ENCODE measurements around the gene TRAPPC2.

The TRAPPC2 gene

GRCh38 chrX:13666836-13667235, 67.6 kb downstream of the TRAPPC2 start:
- DNase-seq (ENCODE audit: extremely low read depth, low read depth) = no peak
- TF ChIP-seq, protein P1, sequence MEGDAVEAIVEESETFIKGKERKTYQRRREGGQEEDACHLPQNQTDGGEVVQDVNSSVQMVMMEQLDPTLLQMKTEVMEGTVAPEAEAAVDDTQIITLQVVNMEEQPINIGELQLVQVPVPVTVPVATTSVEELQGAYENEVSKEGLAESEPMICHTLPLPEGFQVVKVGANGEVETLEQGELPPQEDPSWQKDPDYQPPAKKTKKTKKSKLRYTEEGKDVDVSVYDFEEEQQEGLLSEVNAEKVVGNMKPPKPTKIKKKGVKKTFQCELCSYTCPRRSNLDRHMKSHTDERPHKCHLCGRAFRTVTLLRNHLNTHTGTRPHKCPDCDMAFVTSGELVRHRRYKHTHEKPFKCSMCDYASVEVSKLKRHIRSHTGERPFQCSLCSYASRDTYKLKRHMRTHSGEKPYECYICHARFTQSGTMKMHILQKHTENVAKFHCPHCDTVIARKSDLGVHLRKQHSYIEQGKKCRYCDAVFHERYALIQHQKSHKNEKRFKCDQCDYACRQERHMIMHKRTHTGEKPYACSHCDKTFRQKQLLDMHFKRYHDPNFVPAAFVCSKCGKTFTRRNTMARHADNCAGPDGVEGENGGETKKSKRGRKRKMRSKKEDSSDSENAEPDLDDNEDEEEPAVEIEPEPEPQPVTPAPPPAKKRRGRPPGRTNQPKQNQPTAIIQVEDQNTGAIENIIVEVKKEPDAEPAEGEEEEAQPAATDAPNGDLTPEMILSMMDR (IDR thresholded peaks at IDR 0.05; ENCODE audit: low read depth, low read length) = no peak

GRCh38 chrX:13664020-13664419, 70.4 kb downstream of the TRAPPC2 start:
- DNase-seq (ENCODE audit: extremely low read depth, low read depth) = no peak
- TF ChIP-seq, protein P1 (IDR thresholded peaks at IDR 0.05; ENCODE audit: low read depth, low read length) = no peak

DNA sequence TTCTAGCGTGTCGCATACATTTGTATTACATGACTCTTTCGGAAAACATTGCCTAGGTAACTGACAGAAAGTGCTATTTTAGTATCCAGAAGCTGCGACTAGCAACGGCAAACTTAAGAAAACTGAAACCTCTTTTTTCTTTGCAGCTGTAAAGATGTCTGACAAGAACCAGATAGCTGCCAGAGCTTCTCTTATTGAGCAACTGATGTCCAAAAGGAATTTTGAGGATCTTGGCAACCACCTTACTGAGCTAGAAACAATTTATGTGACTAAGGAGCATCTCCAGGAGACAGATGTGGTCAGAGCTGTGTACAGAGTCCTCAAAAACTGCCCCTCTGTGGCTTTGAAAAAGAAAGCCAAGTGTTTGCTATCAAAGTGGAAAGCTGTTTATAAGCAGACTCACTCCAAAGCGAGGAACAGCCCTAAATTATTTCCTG, 72.0 kb downstream of the TRAPPC2 start:
- no peak for DNase-seq (ENCODE audit: extremely low read depth, low read depth)
- TF ChIP-seq, protein P1 (IDR thresholded peaks at IDR 0.05; ENCODE audit: low read depth, low read length) = no peak
